ENCODE results near the gene CPXM2.

DNA sequence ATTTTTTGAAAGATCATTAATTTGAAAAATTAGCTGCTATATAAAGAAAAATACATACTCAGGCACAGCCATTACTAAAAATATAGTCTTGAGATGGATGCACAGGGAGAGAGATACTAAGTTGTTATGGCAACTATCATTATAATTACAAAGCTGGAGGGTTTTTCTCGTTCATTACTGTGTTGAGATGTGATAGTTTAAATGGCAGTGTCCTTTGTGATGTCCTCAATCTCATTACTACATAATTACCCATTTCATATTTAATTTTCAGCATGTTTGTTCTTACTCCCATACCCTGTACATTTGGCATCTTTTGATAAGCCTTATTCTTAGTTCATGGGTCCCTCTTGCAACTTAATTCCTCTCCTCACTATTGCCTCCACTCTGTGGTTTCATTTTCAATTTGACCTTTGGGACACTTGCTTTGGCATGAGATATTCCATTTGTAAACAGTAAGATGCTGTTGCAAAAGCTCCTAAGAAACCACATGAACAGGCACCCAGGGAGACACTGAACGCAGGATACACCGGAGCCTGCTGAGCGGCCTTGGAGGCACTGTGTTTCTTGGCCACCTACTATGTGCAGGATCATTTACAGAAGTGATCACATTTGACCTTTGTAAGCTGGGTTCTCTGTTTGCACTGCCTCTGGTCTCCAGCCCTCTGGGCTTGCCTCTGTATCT is 4.8 kb upstream of the CPXM2 start:
- TF ChIP-seq, protein P1, sequence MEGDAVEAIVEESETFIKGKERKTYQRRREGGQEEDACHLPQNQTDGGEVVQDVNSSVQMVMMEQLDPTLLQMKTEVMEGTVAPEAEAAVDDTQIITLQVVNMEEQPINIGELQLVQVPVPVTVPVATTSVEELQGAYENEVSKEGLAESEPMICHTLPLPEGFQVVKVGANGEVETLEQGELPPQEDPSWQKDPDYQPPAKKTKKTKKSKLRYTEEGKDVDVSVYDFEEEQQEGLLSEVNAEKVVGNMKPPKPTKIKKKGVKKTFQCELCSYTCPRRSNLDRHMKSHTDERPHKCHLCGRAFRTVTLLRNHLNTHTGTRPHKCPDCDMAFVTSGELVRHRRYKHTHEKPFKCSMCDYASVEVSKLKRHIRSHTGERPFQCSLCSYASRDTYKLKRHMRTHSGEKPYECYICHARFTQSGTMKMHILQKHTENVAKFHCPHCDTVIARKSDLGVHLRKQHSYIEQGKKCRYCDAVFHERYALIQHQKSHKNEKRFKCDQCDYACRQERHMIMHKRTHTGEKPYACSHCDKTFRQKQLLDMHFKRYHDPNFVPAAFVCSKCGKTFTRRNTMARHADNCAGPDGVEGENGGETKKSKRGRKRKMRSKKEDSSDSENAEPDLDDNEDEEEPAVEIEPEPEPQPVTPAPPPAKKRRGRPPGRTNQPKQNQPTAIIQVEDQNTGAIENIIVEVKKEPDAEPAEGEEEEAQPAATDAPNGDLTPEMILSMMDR (conservative IDR thresholded peaks at IDR 0.05; ENCODE audit: low read depth, low read length): no peak
- TF ChIP-seq EZH2 (IDR thresholded peaks at IDR 0.05; ENCODE audit: low read length, unreplicated experiment): no peak
